Ovary (tissue), 3 donors: Measurements from ENCODE around the gene CDH24.

ENCODE experiments used
- CTCF ChIP-seq, 3 donors: fragments of 450-650 bp in 2 of 3; fragments of 200-600 bp in 1 of 3; IDR thresholded peaks; one replicate each; pipeline versions ENCODE4 v1.5.1 to v1.8.0; 2016 to 2022; ENCODE audit warnings: antibody characterized with exemption in 3 of 3, mild to moderate bottlenecking in 1 of 3
- EP300 ChIP-seq: sonication (generic); formaldehyde crosslinking; IDR thresholded peaks from one replicate; pipeline ENCODE4 v1.6.1; 2017; ENCODE audit warnings: antibody characterized with exemption
- POLR2A ChIP-seq: fragments of 450-650 bp; IDR thresholded peaks from one replicate; pipeline ENCODE4 v1.6.1; 2017; ENCODE audit warnings: antibody characterized with exemption, mild to moderate bottlenecking, moderate library complexity
- donor health status: DM: no; HTN: no; CAD: no.

GRCh38 chr14:22997676-22998323 is 59.5 kb downstream of the CDH24 start:
- TF ChIP-seq CTCF (IDR thresholded peaks at IDR 0.05) (no peak), POLR2A (no peak), EP300 (no peak)
